Gastroesophageal sphincter (tissue), 4 donors: ENCODE data around the gene MOB3A. TPM values are rescaled to one million over a fixed set of nuclear protein-coding genes. Genes with fewer than 3 reads are reported as not detected.

Source experiments
- ATAC-seq: fragments of 150-250 bp; one replicate; pipeline ENCODE4 v1.9.1; 2016; ENCODE audit warnings: mild to moderate bottlenecking, moderate library complexity
- H3K27ac ChIP-seq, 4 donors: fragments of 200-600 bp; sonication (generic) in 3 of 4; 1 replicate in 3 of 4; 2 replicates in 1 of 4; pipeline ENCODE4 v1.5.1; 2016 to 2019
- H3K27me3 ChIP-seq: fragments of 200-600 bp; sonication (generic); one replicate; pipeline ENCODE4 v1.5.1; 2019
- H3K36me3 ChIP-seq, 2 donors: fragments of 200-600 bp; sonication (generic); one replicate each; pipeline ENCODE4 v1.5.1; 2019; ENCODE audit warnings: control low read depth in 1 of 2
- H3K4me1 ChIP-seq, 3 donors: fragments of 200-600 bp; sonication (generic); 1 replicate in 2 of 3; 2 replicates in 1 of 3; pipeline ENCODE4 v1.5.1; 2016 to 2019; ENCODE audit warnings: control low read depth in 2 of 3
- H3K4me3 ChIP-seq, 2 donors: fragments of 200-600 bp; sonication (generic); one replicate each; pipeline ENCODE4 v1.5.1; 2019; ENCODE audit warnings: mild to moderate bottlenecking in 1 of 2, moderate library complexity in 1 of 2
- H3K9me3 ChIP-seq, 3 donors: fragments of 200-600 bp; sonication (generic); one replicate each; pipeline ENCODE4 v1.5.1; 2017 to 2019; ENCODE audit warnings: control low read depth in 2 of 3
- EP300 ChIP-seq: sonication (generic); formaldehyde crosslinking; IDR thresholded peaks from one replicate; pipeline ENCODE4 v1.6.1; 2017; ENCODE audit warnings: antibody characterized with exemption, mild to moderate bottlenecking
- POLR2A ChIP-seq, 2 donors: fragments of 450-650 bp; IDR thresholded peaks; one replicate each; pipeline ENCODE4 v1.6.1; 2017; ENCODE audit warnings: antibody characterized with exemption in 2 of 2, mild to moderate bottlenecking in 2 of 2, moderate library complexity in 1 of 2
- POLR2AphosphoS5 ChIP-seq: sonication (generic); formaldehyde crosslinking; IDR thresholded peaks from one replicate; pipeline ENCODE4 v1.6.1; 2017; ENCODE audit warnings: antibody characterized with exemption
- WGBS, 2 donors: methylation state at CpG; one replicate each; pipeline ENCODE4 v1.1.5; 2018; ENCODE audit warnings: low coverage in 1 of 2; 5-methylcytosine and 5-hydroxymethylcytosine counted together
- total RNA-seq, 4 donors: library from RNA; depleted of rRNA; stranded (reverse); fragments of >200 nt; gene quantifications; one replicate each; pipeline ENCODE4 v1.1.0, GENCODE V29; 2016
- TF ChIP-seq, protein P1 (sequence below), 4 experiments: fragments of 200-600 bp in 2 of 4; fragments of 450-650 bp in 2 of 4; sonication (generic) in 1 of 4; IDR thresholded peaks; one replicate each; pipeline ENCODE4 v1.5.1; 2017 to 2019; ENCODE audit warnings: antibody characterized with exemption in 4 of 4, mild to moderate bottlenecking in 2 of 4, moderate library complexity in 2 of 4

Gene MOB3A
- total RNA-seq, 4 donors from 2014 or later: 29.0 to 69.9 (median 38.6) TPM

DNA sequence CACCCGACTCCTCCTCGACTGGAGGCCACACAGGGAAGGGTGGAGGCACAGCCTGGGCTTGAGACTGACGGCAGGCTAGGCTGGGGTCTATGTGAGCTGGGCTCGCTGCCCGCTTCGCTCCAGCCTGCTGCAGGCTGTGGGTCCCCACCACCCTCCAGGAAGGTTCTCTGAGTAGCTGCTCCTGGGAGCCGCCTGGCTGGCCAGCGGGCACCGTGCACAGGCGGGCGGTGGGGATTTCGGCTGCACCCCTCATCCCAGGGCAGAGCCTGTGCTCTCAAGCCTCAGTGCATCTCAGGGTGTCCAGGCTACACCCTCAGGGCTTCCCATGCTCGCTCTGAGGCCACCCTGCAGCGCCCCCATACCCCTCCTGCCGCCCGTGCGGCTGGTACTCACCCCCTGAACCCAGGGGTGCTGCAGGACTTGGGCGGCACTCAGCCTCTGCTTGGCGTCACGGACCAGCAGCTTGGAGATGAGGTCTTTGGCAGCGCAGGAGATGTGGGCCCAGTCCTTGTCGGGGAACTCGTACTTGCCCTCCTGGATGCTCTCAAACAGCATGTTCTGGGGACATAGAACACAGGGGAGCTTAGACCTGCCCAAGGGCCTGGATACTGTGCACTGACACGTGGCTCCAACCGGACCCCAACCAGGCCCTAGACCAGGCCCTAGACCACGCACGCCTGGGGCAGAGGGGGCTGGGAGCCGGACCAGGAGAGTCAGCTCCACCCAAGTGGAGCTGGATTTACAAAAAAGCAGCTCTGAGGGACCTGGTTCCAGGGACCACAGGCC is 55.3 kb downstream of the MOB3A start:
- no peak for ATAC-seq
- Histone ChIP-seq H3K4me1 (peaks cover 0 to 88% (median 46%) of the 10 kb centered on the region in 3 donors), H3K27me3 (no peaks in the 10 kb centered on the region), H3K4me3 (no peak overlapping the region), H3K27ac (peak overlapping the region; percentile 79 to 99 (median 96)), H3K36me3 (peaks cover 0 to 73% of the 10 kb centered on the region in 2 donors), H3K9me3 (peaks cover 0 to 4% (median 0%) of the 10 kb centered on the region in 3 donors)
- TF ChIP-seq POLR2AphosphoS5 (no peak), POLR2A (IDR thresholded peaks at IDR 0.05) (no peak)
- TF ChIP-seq, protein P1, sequence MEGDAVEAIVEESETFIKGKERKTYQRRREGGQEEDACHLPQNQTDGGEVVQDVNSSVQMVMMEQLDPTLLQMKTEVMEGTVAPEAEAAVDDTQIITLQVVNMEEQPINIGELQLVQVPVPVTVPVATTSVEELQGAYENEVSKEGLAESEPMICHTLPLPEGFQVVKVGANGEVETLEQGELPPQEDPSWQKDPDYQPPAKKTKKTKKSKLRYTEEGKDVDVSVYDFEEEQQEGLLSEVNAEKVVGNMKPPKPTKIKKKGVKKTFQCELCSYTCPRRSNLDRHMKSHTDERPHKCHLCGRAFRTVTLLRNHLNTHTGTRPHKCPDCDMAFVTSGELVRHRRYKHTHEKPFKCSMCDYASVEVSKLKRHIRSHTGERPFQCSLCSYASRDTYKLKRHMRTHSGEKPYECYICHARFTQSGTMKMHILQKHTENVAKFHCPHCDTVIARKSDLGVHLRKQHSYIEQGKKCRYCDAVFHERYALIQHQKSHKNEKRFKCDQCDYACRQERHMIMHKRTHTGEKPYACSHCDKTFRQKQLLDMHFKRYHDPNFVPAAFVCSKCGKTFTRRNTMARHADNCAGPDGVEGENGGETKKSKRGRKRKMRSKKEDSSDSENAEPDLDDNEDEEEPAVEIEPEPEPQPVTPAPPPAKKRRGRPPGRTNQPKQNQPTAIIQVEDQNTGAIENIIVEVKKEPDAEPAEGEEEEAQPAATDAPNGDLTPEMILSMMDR (IDR thresholded peaks at IDR 0.05): no peak
- WGBS, 2 donors: 77% methylated on average over 5 of the region's 28 CpGs; no CpG with 5 or more reads in 1 of the 2 donors

DNA sequence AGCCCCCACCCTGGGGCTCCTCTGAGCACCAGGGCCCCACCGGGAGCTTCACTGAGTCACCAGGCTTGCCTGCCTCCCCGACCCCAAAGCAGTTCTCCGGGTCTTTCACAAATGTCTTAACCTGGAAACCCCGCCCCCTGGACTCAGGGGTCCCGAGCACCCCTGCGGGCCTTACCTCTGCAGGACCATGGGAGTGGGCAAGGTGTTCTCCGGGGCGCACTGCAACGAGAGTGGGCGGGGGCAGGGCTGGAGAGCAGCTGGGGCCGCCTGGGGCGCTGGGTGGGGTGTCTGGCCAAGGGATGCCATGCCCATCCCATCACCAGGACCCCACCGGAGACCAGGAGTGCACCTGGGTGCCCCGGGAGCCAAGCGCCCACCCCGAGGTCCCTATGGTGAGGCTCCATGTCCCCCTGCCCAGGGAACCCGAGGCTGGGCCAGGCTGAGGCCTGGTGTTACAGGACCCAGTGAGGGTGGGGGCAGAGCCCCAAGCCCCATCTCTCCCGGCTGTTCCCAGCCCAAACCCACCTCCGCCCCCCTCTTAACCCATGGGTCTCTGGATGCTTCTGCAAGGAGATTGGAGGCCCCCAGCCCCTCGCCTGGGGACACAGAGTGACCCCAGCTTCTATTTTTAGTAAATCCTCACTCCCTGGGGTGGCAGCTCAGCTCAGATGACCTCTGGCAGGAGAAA is 56.0 kb downstream of the MOB3A start:
- Histone ChIP-seq H3K36me3 (peaks cover 0 to 66% of the 10 kb centered on the region in 2 donors), H3K9me3 (peaks cover 0 to 11% (median 0%) of the 10 kb centered on the region in 3 donors), H3K27ac (peak overlapping the region in 3 of 4 donors; percentile 94 to 99 (median 99)), H3K27me3 (no peaks in the 10 kb centered on the region), H3K4me3 (no peak overlapping the region), H3K4me1 (peaks cover 0 to 82% (median 38%) of the 10 kb centered on the region in 3 donors)
- ATAC-seq: no peak
- TF ChIP-seq, protein P1 (IDR thresholded peaks at IDR 0.05): no peak
- TF ChIP-seq EP300 (no peak), POLR2A (IDR thresholded peaks at IDR 0.05) (no peak), POLR2AphosphoS5 (no peak)
- WGBS, 2 donors: no CpG with 5 or more reads among the region's 20 CpGs

DNA sequence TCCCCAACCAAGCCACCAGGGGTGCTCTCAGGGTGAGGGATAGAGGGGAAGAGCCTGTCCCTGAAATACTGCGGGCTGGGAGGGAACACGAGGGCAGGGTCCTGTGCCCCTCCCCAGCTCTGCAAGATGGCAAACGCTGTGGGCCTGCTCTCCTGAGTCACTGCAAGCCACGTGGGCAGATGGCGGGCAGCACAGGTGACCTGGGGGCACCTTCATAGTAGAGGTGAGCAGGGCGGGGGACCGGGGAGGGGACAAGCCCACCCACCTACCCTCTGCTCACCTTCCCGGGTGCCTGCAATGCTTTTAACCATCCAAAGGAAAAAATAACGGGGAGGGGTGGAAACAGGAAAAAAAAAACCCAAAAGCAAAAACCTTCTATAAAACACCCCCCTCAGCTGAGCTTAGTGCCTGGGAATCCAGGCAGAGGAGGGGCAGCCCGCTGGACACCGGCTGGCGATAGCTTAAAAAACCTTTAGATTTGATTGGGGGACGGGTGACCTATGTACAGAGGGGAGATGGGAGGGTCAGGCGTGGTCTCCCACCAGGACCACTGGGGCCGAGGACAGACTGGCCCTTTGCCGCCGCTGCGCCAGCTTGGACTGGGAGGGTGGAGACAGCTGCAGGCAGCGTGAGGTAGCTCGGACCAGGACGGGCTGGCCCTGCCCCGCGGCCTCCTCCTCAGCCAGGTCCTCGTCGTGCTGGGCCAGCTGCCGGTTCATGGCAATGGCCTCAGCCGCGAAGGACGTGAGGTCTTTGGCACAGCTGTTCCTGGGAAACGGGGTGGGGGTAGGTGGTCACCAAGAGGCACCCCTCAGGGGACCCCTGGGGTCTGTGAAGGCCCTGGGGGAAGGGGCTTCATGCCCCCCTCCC is 56.8 kb downstream of the MOB3A start:
- WGBS, 2 donors: 64% methylated on average over 3 of the region's 30 CpGs; no CpG with 5 or more reads in 1 of the 2 donors
- Histone ChIP-seq H3K27me3 (no peaks in the 10 kb centered on the region), H3K4me3 (no peak overlapping the region), H3K36me3 (peaks cover 0 to 58% of the 10 kb centered on the region in 2 donors), H3K27ac (peak overlapping the region in 3 of 4 donors; percentile 94 to 99 (median 99)), H3K4me1 (peaks cover 0 to 82% (median 31%) of the 10 kb centered on the region in 3 donors), H3K9me3 (peaks cover 0 to 13% (median 0%) of the 10 kb centered on the region in 3 donors)
- TF ChIP-seq EP300 (no peak), POLR2AphosphoS5 (no peak), POLR2A (IDR thresholded peaks at IDR 0.05) (no peak)
- TF ChIP-seq, protein P1 (IDR thresholded peaks at IDR 0.05): no peak
- ATAC-seq: no peak

DNA sequence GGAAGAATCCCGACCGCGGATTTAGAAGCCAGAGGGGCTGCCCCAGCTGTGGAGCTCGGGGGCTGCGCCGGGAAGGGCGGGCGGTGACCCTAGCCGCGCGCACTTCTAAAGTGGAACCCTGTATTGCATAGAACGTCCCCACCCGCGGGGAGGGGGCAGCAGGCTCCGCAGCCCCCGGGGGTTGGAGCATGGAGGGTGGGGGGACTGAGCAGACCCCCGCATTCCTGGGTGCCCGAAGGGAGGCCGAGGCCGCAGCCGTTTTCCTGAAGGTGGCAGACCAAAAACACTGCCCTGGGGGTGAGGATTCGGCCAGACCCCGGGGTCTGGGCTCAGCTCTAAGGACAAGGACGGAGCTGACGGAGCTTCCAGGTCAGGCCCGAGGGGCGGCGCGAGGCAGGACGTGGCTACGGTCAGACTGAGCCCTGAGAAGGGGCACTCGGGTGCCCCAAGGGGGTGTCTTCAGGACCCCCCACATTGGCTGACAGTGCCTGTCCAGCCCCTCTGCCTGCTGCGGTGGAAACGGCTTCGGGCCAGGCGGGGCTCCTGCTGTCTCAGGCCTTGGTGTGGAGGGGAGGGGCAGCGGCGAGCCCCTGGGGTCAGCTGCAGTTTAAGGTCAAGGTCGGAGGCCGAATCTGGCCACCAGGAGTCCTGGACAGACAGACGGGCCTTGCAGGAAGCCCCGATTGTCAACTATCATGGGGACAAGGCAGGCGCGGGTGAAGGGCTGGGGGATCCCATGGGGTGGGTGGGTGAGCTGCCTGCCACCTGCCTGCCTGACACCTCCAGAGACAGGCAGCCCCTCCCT is 57.6 kb downstream of the MOB3A start:
- H3K27ac ChIP-seq: peak overlapping the region in 3 of 4 donors; percentile 94 to 99 (median 99)
- H3K4me3 ChIP-seq: no peak overlapping the region
- peaks cover 0 to 13% (median 0%) of the 10 kb centered on the region in 3 donors for H3K9me3 ChIP-seq
- 85 to 91% methylated on average over 7 to 8 of the region's 44 CpGs for WGBS, 2 donors
- peaks cover 0 to 54% of the 10 kb centered on the region in 2 donors for H3K36me3 ChIP-seq
- H3K27me3 ChIP-seq: no peaks in the 10 kb centered on the region
- ATAC-seq: no peak
- H3K4me1 ChIP-seq: peaks cover 0 to 82% (median 25%) of the 10 kb centered on the region in 3 donors
- TF ChIP-seq, protein P1 (IDR thresholded peaks at IDR 0.05): no peak
- no peak for TF ChIP-seq EP300
